Measurements from ENCODE around the gene SLC39A12.

DNA sequence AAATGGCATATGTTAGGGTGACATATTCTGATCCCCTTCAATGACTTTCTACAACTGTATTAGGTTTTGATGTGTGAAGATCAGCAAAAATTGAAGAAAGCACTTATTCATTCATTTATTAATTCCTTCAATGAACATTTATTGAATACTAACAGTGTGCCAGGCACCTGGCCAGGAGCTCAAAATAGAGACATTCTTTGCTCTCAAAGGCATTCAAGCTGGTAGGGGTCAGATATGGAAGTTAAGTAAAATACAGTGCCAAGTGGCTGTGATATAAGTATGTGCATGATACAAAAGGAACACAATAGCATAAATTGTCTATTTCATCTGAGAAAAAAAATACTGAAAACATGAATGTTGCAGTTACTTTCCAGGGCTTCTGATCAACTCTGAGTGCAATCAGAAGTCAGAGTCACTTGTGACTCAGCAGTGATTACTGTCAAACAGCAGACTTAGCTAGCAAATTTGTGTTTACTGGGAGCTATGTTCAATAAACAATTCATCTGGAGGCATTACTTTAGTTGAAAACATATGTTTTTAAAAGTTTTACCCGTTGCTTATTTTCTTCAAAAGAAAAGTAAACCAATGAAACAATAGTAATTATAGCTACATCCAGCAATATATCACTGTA lies 128.1 kb downstream of the SLC39A12 start:
- TF ChIP-seq, protein P1, sequence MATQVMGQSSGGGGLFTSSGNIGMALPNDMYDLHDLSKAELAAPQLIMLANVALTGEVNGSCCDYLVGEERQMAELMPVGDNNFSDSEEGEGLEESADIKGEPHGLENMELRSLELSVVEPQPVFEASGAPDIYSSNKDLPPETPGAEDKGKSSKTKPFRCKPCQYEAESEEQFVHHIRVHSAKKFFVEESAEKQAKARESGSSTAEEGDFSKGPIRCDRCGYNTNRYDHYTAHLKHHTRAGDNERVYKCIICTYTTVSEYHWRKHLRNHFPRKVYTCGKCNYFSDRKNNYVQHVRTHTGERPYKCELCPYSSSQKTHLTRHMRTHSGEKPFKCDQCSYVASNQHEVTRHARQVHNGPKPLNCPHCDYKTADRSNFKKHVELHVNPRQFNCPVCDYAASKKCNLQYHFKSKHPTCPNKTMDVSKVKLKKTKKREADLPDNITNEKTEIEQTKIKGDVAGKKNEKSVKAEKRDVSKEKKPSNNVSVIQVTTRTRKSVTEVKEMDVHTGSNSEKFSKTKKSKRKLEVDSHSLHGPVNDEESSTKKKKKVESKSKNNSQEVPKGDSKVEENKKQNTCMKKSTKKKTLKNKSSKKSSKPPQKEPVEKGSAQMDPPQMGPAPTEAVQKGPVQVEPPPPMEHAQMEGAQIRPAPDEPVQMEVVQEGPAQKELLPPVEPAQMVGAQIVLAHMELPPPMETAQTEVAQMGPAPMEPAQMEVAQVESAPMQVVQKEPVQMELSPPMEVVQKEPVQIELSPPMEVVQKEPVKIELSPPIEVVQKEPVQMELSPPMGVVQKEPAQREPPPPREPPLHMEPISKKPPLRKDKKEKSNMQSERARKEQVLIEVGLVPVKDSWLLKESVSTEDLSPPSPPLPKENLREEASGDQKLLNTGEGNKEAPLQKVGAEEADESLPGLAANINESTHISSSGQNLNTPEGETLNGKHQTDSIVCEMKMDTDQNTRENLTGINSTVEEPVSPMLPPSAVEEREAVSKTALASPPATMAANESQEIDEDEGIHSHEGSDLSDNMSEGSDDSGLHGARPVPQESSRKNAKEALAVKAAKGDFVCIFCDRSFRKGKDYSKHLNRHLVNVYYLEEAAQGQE (IDR thresholded peaks at IDR 0.05; ENCODE audit: low read depth): no peak
- TF ChIP-seq RAD21 (IDR thresholded peaks at IDR 0.05; ENCODE audit: low read depth) (no peak), TEAD4 (IDR thresholded peaks at IDR 0.05) (no peak), FOXM1 (IDR thresholded peaks at IDR 0.05; ENCODE audit: borderline replicate concordance, low read depth) (no peak), EP300 (IDR thresholded peaks at IDR 0.05; ENCODE audit: borderline replicate concordance) (no peak), CEBPB (IDR thresholded peaks at IDR 0.05) (no peak)
- TF ChIP-seq, protein P2, sequence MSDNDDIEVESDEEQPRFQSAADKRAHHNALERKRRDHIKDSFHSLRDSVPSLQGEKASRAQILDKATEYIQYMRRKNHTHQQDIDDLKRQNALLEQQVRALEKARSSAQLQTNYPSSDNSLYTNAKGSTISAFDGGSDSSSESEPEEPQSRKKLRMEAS (IDR thresholded peaks at IDR 0.05): no peak
